LoVo (cell line): Measurements from ENCODE around the gene SLIT2.
A peak's percentile ranks its signal among the peaks of the same experiment; 100 is the strongest.

ENCODE experiments used
- DNase-seq: peaks from one replicate; pipeline ENCODE4 v3.0.0-alpha.2; 2016; ENCODE audit warnings: low spot score

The SLIT2 gene, protein sequence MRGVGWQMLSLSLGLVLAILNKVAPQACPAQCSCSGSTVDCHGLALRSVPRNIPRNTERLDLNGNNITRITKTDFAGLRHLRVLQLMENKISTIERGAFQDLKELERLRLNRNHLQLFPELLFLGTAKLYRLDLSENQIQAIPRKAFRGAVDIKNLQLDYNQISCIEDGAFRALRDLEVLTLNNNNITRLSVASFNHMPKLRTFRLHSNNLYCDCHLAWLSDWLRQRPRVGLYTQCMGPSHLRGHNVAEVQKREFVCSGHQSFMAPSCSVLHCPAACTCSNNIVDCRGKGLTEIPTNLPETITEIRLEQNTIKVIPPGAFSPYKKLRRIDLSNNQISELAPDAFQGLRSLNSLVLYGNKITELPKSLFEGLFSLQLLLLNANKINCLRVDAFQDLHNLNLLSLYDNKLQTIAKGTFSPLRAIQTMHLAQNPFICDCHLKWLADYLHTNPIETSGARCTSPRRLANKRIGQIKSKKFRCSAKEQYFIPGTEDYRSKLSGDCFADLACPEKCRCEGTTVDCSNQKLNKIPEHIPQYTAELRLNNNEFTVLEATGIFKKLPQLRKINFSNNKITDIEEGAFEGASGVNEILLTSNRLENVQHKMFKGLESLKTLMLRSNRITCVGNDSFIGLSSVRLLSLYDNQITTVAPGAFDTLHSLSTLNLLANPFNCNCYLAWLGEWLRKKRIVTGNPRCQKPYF (N-terminal part only)

GRCh38 chr4:20251796-20252655 is at the start of gene SLIT2:
TSS of gene SLIT2 (plus strand) at chr4:20251905. CDS start at chr4:20253816, 1,911 bp downstream.
- DNase-seq: peak; percentile 37

- DNase-seq: no peak
Measured at GRCh38 chr4:20203508-20203907, 48.2 kb upstream of the SLIT2 start.

DNA sequence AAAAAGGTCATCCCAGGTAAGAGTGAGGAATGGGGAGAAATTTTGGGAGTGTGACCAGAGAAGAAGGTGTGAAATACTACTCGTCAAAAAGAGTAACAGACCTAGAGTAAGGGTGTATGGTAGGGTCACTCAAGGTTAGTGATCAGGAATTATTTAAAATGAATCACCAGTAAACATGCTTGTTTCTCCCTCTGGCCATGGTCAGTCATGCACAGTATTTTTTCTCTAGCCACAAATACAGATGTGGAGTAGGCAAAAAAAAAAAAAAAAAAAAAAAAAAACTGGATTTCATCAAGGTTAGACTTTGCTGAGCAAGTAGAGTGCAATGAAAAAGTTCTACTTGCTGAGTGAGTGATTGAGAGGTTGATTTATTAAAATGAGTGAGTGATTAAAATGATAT is 34.2 kb upstream of the SLIT2 start:
- DNase-seq: no peak

DNA sequence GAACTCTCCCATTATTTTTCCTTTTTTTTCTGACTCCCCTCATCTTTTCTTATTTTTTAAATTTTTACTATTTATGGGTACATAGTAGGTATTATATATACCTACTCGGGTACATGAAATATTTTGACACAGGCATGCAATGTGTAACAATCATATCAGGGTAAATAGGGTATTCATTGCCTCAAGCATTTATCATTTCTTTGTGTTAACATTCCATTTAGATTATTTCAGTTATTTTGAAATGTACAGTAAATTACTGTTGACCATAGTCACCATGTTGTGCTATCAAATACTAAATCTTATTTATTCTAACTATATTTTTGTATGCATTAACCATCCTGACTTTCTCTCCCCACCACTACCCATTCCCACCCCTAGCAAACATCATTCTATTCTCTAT is 33.8 kb upstream of the SLIT2 start:
- no peak for DNase-seq

GRCh38 chr4:20219521-20219920 is 32.2 kb upstream of the SLIT2 start:
- no peak for DNase-seq

DNA sequence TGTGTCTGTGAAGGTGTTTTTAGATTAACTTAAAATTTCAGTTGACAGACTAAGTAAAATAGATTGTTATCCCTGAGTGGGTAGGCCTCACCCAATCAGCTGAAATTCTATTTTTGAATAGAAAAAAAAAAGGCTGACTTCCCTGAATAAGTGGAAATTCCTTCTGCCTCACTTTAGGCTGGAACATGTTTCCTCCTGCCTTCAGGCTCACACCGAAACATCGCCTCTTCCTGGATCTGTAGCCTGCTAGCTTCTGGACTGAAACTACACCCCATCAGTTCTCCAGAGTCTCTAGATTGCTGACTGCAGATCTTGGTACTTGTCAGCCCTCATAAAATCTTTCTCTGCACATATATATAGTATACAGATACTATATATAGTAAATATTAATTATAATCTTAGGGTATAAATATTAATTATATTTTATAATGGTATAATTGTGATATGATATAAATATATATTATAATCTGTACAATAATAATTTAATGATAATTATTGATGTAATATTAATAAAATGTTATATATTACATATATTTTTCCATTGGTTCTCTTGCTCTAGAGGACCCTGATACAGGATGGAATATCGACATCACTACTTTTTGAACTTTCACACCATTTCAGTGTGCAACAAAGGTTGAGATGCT is 13.7 kb upstream of the SLIT2 start:
- no peak for DNase-seq

DNA sequence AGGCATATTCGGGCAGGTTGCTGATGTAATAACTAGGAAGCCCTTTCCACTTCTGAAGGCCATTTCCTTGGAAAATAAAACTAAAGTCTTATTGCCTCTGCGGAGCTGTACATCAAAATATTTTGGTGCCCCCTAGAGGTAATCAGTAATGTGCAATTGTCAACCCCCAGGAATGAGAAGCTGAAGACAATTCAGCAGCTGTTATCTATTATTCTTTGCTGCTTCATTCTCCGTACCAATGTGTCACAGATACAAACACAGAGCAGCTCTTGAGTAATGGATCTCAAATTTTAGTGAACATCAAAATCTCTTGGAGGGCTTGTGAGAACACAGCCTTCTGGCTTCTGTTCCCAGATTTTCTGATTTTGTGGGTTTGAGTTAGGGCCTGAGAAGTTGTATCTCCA is 3.5 kb upstream of the SLIT2 start:
- DNase-seq: peak; percentile 46

- no peak for DNase-seq
Measured at GRCh38 chr4:20249333-20249732, 2.4 kb upstream of the SLIT2 start.

- DNase-seq: no peak
Measured at GRCh38 chr4:20251031-20251795, 492 bp upstream of the SLIT2 start.

DNA sequence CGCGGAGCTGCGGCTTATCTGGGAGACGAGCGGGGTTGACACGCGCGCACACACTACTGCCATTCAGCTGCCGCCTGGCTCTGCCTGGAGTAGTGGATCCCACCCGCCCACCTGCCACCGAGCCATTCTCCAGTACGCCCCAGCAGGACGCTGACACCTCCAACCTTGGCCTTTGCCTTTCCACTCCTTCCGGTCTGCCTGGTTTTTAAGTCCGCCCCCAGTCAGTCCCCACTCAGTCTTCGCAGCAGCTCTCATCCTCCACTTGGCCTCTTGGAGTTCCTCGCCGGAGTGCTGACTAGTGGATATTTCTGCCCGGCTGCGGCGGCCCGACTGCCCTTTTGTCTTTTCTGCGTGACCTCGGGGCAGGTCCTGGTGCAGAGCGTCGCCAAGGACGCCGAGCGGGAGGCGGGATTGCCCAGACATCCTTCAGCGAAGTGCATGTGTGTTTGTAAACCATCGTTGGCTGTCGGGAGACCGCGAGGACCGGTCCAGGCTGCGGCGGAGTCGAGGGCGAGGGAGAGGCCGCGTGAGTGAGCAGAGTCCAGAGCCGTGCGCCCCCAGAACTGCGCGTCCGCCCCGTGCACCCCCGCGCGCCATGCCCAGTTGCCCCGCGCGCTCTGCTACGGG is 1.1 kb downstream of the SLIT2 start:
- no peak for DNase-seq

DNA sequence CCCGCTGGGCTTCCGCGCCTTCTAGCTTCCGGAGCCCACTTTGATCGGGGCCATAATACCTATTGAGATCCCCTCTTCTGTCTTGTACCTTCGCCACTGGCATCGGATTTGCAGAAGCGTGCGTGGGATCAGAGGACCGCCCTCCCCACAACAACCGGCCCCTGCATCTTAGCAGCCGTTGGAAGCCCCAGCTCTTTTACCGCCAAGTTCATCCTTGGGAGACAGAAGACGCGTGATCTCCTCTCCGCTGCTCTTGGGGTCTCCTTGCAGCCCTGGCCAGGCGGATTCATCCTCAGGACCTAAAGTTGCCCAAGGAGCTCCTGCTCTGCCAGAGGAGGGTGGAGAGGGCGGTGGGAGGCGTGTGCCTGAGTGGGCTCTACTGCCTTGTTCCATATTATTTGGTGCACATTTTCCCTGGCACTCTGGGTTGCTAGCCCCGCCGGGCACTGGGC is 1.6 kb downstream of the SLIT2 start:
- no peak for DNase-seq

- no peak for DNase-seq
Measured at GRCh38 chr4:20253735-20254409, 2.2 kb downstream of the SLIT2 start.

GRCh38 chr4:20254511-20255250 is 3.0 kb downstream of the SLIT2 start:
- no peak for DNase-seq

DNA sequence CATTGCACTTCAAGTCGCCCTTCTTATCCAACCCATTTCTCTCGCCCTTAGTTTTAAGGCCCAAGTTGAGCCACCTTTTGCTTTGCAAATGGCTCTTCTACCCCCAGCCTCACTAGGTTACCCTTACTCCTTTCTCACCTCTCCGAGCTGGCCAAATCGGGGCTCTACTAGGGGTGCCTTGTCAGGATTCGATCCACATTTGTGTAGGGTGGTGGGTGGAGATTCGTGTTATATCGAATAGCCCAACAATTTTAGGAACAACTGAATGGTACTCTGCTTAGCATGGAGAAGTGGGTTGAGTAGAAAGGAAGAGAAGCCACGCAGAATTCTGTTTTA is 3.5 kb downstream of the SLIT2 start:
- DNase-seq: no peak

DNA sequence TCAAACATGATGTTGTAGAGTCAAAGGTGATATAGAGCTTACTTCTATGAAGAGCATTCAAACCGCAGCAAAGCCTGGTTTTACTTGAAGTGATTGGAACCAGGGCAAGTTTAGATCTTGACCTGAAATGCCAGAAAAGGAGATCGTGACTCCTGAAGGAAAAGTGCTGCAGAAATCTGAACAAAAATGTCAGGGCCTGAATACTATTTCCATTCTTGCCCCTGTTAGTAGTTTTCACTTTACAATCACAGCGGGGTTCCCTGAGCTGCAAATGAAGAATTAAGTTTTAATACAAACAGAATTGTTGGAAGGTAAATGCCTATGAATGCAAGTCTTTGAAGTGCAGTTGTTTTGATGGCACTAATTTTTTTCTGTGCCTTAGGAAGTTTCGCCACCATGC is 4.1 kb downstream of the SLIT2 start:
- no peak for DNase-seq

- DNase-seq: no peak
Measured at GRCh38 chr4:20256381-20256881, 4.7 kb downstream of the SLIT2 start.

DNA sequence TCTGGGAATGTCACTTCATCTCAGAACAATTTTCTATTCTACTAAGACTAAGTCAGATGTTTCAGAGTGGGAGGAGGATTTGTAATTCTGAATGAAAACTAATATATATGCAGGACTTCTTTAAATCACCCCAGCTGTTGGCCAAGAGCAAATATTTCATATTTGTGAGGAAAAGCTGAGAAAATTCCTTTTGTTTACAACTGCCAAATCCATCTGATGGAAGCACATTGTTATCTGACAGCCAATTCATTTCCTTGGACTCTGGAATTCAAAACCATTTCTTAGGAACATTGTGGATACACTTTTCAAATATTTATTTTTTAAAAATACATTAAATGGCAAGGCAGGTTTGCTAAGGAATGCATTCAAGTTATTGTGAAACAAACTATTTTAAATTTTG is 8.0 kb downstream of the SLIT2 start:
- DNase-seq: no peak

GRCh38 chr4:20260821-20261220 is 9.1 kb downstream of the SLIT2 start:
- no peak for DNase-seq

- DNase-seq: no peak
Measured at GRCh38 chr4:20262221-20262620, 10.5 kb downstream of the SLIT2 start.
